RWPE1 (cell line): Measurements from ENCODE around the gene TCL1A.

Source experiments
- CTCF ChIA-PET: fragments of 350-600 bp; sonication (Branson Sonifier 250); formaldehyde crosslinking; extraction: SDS; loops from one replicate; lab custom pipeline; 2021; lab: Yijun Ruan, JAX
- POLR2A ChIA-PET: fragments of 400-600 bp; formaldehyde crosslinking; extraction: SDS; loops from one replicate; lab custom pipeline; 2020; ENCODE audit warnings: antibody characterized with exemption; ENCODE audit not compliant: low non-redundant PET; lab: Yijun Ruan, JAX
- DNase-seq: peaks from one replicate; pipeline ENCODE4 v3.0.0; 2012; ENCODE audit warnings: low spot score
- H3K27ac ChIP-seq: fragments of 450-650 bp; 2 replicates; pipeline ENCODE4 v1.5.1; 2017
- TF ChIP-seq, protein P1 (sequence below): fragments of 450-650 bp; conservative IDR thresholded peaks from 2 replicates; pipeline ENCODE4 v1.5.1; 2017; ENCODE audit warnings: low read depth, mild to moderate bottlenecking

Gene TCL1A

DNA sequence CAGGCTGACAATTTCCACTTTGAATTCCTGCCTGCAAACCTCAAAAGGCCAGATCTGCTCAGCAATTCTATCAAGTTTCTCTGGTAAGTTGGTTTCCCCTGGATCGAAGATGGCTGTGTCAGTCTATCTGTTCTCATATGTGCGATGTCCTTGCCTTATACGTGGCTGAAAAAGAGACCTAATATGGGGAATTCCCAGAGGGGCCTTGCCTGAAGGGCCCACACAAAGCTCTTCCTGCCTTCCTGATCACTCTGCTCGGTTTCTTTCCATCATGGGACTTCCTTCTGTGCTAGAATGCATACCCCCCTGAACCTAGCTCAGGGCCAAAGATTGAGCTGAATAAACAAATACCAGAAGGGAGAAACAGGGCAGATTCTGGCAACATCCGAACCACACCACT is 14.5 kb downstream of the TCL1A start:
- POLR2A ChIA-PET, result no interaction called here
- no peak overlapping the region for H3K27ac ChIP-seq
- TF ChIP-seq, protein P1, sequence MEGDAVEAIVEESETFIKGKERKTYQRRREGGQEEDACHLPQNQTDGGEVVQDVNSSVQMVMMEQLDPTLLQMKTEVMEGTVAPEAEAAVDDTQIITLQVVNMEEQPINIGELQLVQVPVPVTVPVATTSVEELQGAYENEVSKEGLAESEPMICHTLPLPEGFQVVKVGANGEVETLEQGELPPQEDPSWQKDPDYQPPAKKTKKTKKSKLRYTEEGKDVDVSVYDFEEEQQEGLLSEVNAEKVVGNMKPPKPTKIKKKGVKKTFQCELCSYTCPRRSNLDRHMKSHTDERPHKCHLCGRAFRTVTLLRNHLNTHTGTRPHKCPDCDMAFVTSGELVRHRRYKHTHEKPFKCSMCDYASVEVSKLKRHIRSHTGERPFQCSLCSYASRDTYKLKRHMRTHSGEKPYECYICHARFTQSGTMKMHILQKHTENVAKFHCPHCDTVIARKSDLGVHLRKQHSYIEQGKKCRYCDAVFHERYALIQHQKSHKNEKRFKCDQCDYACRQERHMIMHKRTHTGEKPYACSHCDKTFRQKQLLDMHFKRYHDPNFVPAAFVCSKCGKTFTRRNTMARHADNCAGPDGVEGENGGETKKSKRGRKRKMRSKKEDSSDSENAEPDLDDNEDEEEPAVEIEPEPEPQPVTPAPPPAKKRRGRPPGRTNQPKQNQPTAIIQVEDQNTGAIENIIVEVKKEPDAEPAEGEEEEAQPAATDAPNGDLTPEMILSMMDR, result no peak
- CTCF ChIA-PET, result no interaction called here
- DNase-seq, result no peak

DNA sequence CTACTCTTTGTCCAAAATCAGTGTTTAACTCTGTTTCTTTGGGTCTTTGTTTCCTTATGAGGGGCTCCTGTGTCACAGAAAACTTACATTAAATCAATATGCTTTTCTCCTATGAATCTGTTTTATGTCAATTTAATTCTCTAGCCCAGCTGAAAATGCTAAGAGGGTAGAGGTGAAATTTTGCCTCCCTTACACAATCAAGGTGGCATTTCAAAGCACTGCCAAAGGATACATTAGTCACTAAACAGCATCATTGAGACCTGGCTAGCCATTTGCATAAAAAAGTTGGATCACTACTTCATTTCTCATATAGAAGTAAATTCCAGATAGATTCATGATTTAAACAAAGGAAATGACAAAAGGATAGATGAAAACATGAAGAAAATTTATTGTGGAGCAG is 15.6 kb downstream of the TCL1A start:
- TF ChIP-seq, protein P1, result no peak
- ChIA-PET POLR2A (no interaction called here), CTCF (no interaction called here)
- DNase-seq, result no peak
- no peak overlapping the region for H3K27ac ChIP-seq

DNA sequence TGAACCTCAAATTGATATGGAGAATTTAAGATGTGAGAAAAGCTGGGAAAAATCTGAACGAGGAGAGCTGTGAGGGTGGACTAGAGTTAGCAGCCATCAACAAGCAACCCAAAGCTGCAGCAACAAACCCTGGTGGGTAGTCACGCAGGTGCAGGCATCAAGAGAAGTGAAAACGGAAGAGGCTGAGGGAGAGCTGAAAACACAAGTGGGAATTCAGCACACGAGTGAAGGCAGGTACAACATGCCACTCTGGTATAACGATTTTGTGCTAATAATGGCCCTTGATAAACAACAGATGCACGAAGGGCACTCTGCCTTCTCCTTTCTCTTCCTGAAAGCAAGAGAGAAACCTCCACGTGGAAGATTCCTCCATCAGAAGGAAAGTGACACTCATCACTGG is 16.2 kb downstream of the TCL1A start:
- no peak overlapping the region for H3K27ac ChIP-seq
- TF ChIP-seq, protein P1, result no peak
- ChIA-PET POLR2A (no interaction called here), CTCF (no interaction called here)
- DNase-seq, result no peak

DNA sequence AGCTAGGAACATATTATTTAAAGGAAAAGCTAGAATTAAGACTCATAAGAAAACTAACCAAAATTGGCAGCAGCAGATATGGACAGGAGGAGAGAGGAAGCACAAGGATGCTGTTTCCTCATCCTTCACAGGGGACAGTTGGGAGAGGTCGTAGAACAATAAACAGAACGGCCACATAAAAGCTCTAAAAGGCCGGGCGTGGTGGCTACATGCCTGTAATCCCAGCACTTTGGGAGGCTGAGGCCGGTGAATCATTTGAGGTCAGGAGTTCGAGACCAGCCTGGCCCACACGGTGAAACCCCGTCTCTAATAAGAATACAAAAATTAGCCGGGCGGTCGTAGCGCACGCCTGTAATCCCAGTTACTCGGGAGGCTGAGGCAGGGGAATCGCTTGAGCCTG is 17.2 kb downstream of the TCL1A start:
- ChIA-PET CTCF (no interaction called here), POLR2A (no interaction called here)
- DNase-seq, result no peak
- H3K27ac ChIP-seq, result no peak overlapping the region
- TF ChIP-seq, protein P1, result no peak

DNA sequence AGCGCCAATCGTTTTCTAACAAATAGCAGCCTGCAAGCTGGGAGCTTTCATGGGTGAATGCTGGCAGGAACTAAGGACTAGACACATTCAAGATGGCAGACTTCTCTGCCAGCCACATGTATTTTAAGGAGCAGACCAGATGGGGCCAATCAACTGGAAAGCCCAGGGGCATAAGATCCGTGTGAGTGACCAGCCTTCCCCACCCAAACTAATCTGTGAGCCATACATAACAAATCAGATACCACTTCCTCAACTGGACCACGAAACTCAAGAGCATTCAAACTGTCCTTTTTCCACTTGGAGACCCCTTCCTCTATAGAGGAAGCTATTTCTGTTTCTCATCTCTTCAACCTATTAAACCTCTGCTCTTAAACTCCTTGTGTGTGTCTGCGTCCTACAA is 18.0 kb downstream of the TCL1A start:
- no peak overlapping the region for H3K27ac ChIP-seq
- POLR2A ChIA-PET, result no interaction called here
- CTCF ChIA-PET, result no interaction called here
- TF ChIP-seq, protein P1, result no peak
- no peak for DNase-seq

DNA sequence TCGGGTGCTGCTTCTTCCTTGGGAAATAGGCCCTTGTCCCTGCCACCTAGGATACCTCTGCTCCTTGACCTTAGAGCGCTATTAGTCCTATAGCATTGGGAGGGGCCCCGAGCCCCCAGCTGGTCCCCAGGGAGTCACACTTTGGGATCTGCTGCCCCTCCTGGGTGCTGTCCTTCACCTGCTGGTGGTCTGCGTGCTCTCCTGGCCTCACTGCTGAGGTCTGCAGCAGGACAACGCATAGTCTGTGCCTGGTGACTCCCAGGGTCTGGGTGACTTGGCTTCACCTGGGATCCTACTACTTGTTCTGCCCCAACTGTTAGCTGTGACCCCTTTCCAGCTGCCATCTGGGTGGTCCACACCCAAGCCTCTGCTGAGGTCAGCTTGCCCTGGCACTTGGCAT is 18.9 kb downstream of the TCL1A start:
- ChIA-PET CTCF (no interaction called here), POLR2A (no interaction called here)
- TF ChIP-seq, protein P1, result no peak
- no peak overlapping the region for H3K27ac ChIP-seq
- DNase-seq, result no peak

DNA sequence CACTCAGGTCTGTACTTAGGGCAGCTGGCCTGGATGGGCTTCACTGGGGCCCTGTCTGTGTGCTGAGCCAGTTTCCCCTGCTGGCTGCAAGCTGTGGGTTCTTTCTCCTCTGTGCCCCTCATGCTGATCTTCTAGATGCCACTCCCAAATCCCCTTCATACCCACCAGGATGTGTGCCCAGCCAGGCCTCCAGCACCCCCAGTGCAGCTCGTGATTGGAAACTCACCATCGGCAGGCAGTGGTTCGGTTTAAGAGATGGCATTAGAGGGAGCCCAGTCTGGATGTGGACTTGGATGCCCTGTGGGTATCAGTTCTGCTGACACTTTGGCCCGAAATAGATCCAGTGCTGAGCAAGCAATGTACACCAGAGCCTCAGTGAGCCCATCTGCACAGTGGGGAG is 21.8 kb downstream of the TCL1A start:
- ChIA-PET POLR2A (no interaction called here), CTCF (no interaction called here)
- no peak for DNase-seq
- TF ChIP-seq, protein P1, result no peak
- H3K27ac ChIP-seq, result no peak overlapping the region
